Activated naive CD8-positive, alpha-beta T cell treated with anti-CD3 and anti-CD28 coated beads, Interleukin-2, amount 50 U/mL, for 24 hours (primary cell): ENCODE data around the gene CCNE1.
A peak's percentile ranks its signal among the peaks of the same experiment; 100 is the strongest.
"Not testable (repeated sequence)": the region's sequence is repeated elsewhere in the genome, so short reads cannot be mapped to it uniquely, and the experiment has no call there.

ENCODE experiments used
- ATAC-seq: fragments of 150-1000 bp; cut with Tn5 transposase; one replicate; pipeline ENCODE4 v1.10.0; 2021
- DNase-seq: peaks from one replicate; pipeline ENCODE4 v3.0.0; 2021
- H3K27ac Mint-ChIP-seq: one replicate; pipeline ENCODE4 v1.8.0; 2021; ENCODE audit warnings: mild to moderate bottlenecking, mixed read lengths
- H3K27me3 Mint-ChIP-seq: one replicate; pipeline ENCODE4 v1.8.0; 2021; ENCODE audit warnings: mixed read lengths
- H3K36me3 Mint-ChIP-seq: one replicate; pipeline ENCODE4 v1.8.0; 2021; ENCODE audit warnings: low read depth, mixed read lengths
- H3K4me1 Mint-ChIP-seq: one replicate; pipeline ENCODE4 v1.8.0; 2021; ENCODE audit warnings: mixed read lengths
- H3K4me3 Mint-ChIP-seq: one replicate; pipeline ENCODE4 v1.8.0; 2021; ENCODE audit warnings: mild to moderate bottlenecking, moderate library complexity, mixed read lengths
- H3K9me3 Mint-ChIP-seq: one replicate; pipeline ENCODE4 v1.8.0; 2021; ENCODE audit warnings: mixed read lengths

The CCNE1 gene

DNA sequence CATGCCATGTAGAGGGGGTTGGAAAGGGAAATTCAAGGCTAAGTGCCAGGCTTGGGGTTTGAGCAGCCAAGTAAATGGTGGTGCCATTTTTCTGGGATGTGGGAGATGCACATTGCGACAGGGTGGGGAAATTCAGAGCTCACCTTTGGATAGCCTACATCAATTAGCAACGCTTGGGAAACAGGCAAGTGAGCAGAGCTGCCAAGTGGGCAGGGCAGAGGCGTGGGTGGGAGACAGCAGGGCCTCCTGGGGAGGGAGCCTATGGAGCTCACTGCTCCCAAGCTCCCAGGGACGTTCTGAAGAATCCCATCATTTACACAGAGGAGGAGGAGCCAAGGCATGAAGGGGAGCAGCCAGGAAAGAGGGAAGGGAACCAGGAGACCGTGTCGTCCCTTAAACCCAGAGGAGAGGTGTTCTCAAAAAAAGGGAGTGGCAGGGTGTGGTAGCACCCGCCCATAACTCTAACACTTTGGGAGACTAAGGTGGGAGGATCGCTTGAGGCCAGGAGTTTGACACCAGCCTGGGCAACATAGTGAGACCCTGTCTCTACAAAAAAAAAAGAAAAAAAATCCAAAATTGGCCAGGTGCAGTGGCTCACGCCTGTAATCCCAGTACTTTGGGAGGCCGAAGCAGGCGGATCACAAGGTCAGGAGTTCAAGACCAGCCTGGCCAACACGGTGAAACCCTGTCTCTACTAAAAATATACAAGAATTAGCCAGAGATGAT, 11.5 kb upstream of the CCNE1 start:
- Mint-ChIP-seq H3K27me3 (no peaks in the 10 kb centered on the region), H3K27ac (no peak overlapping the region), H3K4me3 (no peak overlapping the region), H3K9me3 (no peaks in the 10 kb centered on the region), H3K36me3 (no peaks in the 10 kb centered on the region), H3K4me1 (peaks cover 5% of the 10 kb centered on the region)
- DNase-seq (no peak), ATAC-seq (no peak)

DNA sequence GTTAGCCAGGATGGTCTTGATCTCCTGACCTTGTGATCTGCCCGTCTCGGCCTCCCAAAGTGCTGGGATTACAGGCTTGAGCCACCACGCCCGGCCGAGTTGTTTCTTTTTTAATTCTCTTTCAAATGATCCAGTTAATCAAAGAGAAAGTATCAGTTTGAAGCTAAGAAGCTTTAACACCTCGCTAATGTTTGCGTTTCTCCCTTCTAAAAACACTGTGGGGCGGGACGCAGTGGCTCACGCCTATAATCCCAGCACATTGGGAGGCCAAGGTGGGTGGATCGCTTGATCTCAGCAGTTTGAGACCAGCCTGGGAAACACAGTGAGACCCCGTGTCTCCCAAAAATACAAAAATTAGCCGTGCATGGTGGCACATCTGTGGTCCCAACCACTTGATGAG, 7.8 kb upstream of the CCNE1 start:
- not testable (repeated sequence) for H3K27ac Mint-ChIP-seq, H3K9me3 Mint-ChIP-seq, H3K27me3 Mint-ChIP-seq, DNase-seq, ATAC-seq, H3K4me1 Mint-ChIP-seq, H3K4me3 Mint-ChIP-seq, H3K36me3 Mint-ChIP-seq

DNA sequence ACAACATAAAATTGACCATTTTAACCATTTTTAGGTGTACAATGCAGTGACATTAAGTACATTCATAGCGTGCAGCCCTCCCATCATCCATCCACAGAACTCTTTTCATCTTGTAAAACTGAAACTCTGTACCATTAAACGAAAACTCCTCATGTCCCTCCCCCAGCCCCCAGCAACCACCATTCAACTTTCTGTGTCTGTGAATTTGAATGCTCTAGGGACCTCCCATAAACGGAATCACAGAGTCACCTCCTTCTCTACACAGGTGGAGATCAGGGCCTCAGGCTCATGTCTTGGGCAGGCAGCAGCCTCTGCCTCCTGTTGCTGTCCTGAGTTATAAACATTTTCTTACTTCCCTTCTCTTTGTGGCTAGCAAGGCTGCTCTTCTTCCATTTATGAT, 7.3 kb upstream of the CCNE1 start:
- Mint-ChIP-seq H3K9me3 (no peaks in the 10 kb centered on the region), H3K27me3 (no peaks in the 10 kb centered on the region), H3K36me3 (no peaks in the 10 kb centered on the region), H3K4me3 (no peak overlapping the region), H3K27ac (no peak overlapping the region), H3K4me1 (peaks cover 5% of the 10 kb centered on the region)
- DNase-seq (no peak), ATAC-seq (peak; percentile 63)

DNA sequence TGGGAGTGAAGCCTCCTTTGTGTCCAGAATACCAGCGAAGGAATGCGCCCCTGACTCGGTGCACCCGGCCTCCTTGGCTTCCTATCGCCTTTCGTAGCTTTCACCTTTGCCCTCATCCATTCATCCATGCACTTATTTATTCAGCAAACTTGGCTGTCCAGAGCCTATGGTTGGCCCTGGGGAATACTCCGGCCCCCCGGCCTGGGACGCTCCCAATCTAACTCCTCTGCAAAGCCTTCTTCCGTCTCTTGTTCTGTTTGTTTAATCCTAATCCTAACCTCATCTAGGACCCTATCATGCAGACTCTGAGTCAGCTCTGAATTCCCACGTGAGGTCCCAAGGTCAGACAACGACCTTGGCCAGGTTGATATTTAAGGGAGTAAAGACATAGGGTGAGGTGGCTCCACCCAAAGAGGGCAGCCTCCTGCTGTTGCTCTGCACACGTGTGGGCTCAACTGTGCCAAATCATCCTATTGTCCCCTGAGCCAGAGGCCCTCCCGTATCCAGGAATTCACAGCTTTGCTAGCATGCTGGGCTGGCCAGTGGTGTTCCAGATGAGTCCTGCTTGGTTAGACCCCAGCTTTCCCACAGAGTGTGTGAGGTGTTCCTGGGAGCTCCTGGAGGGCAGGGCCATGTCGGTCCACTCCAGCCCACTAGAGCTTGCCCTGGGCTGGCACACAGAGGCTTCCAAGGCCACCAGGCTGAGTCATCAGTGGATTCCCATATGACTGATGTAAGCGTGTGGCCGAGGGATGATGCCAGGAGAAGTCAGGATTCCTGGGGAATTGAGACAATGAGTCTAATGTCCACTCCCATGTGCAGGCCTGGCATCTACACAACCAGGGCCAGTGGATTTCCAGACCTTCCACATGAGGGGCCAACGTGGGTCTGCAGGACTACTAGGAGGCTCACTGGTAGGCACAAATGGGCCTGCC, 6.5 kb upstream of the CCNE1 start:
- Mint-ChIP-seq H3K27ac (no peak overlapping the region), H3K36me3 (no peaks in the 10 kb centered on the region), H3K9me3 (no peaks in the 10 kb centered on the region), H3K27me3 (no peaks in the 10 kb centered on the region), H3K4me3 (no peak overlapping the region), H3K4me1 (peaks cover 5% of the 10 kb centered on the region)
- no peak for ATAC-seq
- no peak for DNase-seq

DNA sequence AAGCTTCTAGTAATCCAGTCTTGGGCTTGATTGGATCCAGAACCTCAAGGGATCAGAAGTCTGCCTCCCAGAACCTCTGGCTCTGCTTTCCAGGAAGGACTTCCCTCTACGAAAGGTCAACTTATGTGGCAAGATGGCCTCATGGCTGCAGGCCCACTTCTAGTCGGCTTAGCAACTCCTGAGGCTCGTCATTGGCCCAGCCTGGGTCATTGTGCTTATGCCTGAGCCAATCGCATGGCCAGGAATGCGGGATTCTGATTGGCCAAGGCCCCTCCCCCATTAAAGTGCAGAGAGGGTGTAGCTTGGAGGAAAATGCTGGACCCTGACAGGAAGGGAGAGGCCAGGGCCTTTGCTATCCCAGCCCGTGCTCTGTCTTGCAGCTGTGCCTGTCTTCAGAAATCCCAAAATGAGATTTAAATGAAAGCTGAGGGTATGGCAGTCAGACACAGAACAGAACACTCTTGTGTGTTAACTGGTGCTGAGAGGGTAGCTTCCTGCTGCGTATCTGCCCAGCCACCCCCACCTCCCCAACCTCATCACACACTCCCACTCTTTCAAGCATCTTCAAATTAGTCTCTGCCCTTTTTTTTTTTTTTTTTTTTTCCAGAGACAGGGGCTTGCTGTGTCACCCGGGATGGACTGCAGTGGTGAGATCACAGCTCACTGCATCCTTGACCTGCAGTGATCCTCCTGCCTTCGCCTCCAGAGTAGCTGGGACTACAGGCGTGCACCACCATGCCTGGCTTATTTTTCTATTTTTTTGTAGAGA, 5.5 kb upstream of the CCNE1 start:
- no peak overlapping the region for H3K4me3 Mint-ChIP-seq
- H3K27me3 Mint-ChIP-seq = no peaks in the 10 kb centered on the region
- no peak for ATAC-seq

DNA sequence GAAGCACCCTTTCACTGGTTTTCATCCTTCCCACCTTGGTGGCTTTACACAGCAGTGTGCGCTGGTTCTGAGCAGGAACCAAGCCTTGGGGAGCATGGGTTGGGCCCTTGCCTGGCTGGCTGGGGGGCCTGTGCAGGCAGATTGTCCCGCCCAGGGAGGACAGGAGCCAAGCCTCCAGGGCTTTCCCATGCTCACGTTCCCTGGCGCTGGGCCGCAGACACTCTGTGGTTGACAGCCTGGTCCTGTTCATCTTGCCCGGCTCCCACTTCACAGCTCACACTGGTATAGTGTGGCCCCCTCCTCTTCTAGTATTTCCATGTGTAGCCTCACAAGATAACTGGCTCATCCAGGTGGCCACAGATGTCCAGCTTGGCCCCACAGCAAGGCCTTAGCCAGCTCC, 4.6 kb upstream of the CCNE1 start:
- no peaks in the 10 kb centered on the region for H3K36me3 Mint-ChIP-seq

More for the DNA sequence above, 5.5 kb upstream of the CCNE1 start:
- H3K36me3 Mint-ChIP-seq = no peaks in the 10 kb centered on the region
- H3K9me3 Mint-ChIP-seq = no peaks in the 10 kb centered on the region
- H3K4me1 Mint-ChIP-seq = peaks cover 10% of the 10 kb centered on the region
- DNase-seq = no peak
- no peak overlapping the region for H3K27ac Mint-ChIP-seq

DNA sequence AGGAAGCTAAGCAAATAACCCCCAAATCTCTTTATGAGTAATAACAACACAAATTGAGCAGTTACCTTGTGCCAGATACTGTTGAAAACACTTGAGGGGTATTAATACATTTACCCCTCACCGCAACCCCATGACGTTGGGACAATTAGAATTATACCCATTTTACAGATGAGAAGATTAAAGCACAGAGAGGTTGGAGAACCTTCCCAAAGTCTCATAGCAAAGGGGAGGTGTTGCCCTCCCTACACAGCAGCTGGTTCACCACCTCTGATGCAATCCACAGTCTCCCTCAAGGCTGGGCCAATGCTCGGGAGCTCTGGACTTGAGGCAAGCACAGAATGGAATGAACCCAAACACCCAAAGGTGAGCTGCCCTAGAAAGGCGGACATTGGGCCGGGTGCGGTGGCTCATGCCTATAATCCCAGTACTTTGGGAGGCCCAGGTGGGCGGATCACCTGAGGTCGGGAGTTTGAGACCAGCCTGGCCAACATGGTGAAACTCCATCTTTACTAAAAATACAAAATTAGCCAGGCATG, 3.9 kb upstream of the CCNE1 start:
- DNase-seq = no peak
- ATAC-seq = no peak
- Mint-ChIP-seq H3K36me3 (no peaks in the 10 kb centered on the region), H3K4me1 (peaks cover 14% of the 10 kb centered on the region), H3K4me3 (no peak overlapping the region), H3K9me3 (no peaks in the 10 kb centered on the region), H3K27me3 (no peaks in the 10 kb centered on the region), H3K27ac (no peak overlapping the region)

More for the DNA sequence above, 4.6 kb upstream of the CCNE1 start:
- no peaks in the 10 kb centered on the region for H3K9me3 Mint-ChIP-seq
- H3K4me1 Mint-ChIP-seq = peaks cover 10% of the 10 kb centered on the region
- H3K27me3 Mint-ChIP-seq = no peaks in the 10 kb centered on the region
- no peak overlapping the region for H3K4me3 Mint-ChIP-seq
- no peak overlapping the region for H3K27ac Mint-ChIP-seq
- ATAC-seq (no peak), DNase-seq (no peak)

DNA sequence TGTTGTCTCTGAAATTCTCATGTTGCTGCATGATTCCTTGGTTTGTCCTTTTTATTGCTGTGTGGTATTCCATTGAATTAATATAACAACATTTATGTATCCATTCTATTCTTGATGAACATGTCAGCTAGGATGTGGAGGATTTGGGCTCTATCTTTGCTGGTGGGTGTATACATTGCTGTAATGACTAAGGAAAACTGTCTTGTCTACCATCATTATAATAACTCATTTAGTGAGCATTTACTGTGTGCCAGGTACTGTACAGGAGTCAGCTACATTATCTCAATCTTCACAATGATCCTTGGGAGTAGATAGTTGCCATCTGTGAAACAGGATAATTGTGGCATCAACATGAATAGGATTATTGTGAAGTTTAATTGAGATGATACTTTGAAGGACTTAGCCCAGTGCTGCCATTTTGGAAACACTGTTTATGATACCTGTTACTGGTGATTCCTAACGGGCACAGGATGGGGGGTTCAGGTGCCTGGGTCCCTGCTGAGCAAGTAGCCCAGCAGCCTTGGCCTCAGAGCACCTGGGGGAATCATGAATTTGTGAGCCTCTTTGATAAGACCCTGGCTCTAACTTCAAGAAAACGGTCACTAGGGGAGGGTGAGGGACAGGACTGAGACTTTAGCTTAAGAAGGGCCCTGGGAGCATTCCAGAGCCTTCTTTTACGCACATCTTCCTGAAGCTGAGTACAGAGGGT, 1.8 kb upstream of the CCNE1 start:
- no peaks in the 10 kb centered on the region for H3K27me3 Mint-ChIP-seq
- DNase-seq (no peak), ATAC-seq (no peak)
- peak overlapping the region; percentile 84 for H3K27ac Mint-ChIP-seq
- peaks cover 11% of the 10 kb centered on the region for H3K4me1 Mint-ChIP-seq
- H3K36me3 Mint-ChIP-seq = peaks cover 8% of the 10 kb centered on the region
- H3K4me3 Mint-ChIP-seq = peak overlapping the region; percentile 79
- H3K9me3 Mint-ChIP-seq = no peaks in the 10 kb centered on the region

DNA sequence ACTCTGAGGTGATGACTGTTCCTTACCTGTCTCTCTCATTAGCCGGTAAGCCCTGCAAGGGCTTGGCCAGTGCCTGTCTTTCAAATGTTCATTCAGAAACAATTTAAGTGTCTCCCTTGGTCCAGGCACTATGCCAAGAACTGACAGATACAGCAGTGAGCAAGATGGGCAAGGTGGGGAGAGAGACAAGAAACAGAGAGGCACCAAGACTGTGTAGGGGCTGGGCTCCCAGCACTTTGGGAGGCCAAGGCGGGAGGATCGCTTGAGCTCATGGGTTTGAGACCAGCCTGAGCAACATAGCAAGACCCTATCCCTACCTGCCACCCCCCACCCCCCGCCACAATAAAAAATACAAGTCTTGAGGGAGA, 1.3 kb upstream of the CCNE1 start:
- peaks cover 9% of the 10 kb centered on the region for H3K36me3 Mint-ChIP-seq
- peaks cover 15% of the 10 kb centered on the region for H3K4me1 Mint-ChIP-seq
- no peaks in the 10 kb centered on the region for H3K9me3 Mint-ChIP-seq
- peak overlapping the region; percentile 79 for H3K4me3 Mint-ChIP-seq
- H3K27me3 Mint-ChIP-seq = no peaks in the 10 kb centered on the region
- peak overlapping the region; percentile 84 for H3K27ac Mint-ChIP-seq
- DNase-seq (no peak), ATAC-seq (no peak)

DNA sequence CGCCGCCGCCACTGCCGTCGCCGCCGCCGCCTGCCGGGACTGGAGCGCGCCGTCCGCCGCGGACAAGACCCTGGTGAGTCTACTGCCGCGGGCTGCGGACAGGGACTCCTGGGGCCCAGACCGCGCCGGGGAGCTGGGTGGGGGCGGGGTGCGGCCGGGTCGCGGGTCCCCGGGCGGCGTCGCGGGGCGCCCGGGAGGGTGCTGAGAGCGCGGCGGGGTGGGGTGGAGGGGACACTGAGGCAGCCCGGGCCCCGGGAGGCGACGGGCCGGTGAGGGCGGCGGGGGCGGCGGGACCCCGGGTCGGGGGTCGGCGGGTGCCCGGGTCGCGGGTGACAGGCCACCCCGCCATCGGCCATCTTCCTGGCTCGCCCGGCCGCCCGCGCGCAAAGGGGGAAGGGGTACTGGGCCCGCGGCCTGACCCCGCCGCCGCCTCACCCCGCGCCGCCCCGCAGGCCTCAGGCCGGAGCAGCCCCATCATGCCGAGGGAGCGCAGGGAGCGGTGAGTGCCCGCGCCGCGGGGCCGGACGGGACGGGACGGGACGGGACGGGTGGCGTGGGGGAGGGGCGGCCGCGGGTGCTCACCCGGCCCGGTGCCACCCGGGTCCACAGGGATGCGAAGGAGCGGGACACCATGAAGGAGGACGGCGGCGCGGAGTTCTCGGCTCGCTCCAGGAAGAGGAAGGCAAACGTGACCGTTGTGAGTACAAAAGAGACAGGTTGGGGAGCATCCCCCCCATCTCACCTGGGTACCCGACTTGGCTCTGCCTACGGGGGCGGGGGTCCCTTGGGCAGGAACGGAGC, 489 bp downstream of the CCNE1 start:
- Mint-ChIP-seq H3K9me3 (no peaks in the 10 kb centered on the region), H3K4me1 (peaks cover 15% of the 10 kb centered on the region), H3K27ac (no peak overlapping the region), H3K27me3 (no peaks in the 10 kb centered on the region), H3K36me3 (peaks cover 13% of the 10 kb centered on the region), H3K4me3 (peak overlapping the region; percentile 81)
- ATAC-seq = peak; percentile 4
- peak; percentile 25 for DNase-seq

DNA sequence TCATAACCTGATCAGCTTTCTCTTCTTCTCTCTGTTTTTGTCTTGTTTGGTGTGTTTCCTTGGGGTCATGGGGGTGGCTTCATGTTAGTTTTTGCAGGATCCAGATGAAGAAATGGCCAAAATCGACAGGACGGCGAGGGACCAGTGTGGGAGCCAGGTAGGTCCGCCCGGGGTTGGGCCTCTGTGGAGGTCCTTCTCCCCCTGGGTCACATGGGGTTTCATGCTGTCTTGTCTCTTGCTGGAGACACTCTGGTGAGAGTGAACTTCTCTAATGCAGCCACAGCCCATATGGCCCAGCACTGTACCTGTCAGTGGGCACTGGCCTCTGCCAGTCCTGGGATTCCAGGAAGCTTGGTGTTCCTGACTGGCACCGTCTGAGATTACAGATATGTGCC, 1.1 kb downstream of the CCNE1 start:
- H3K9me3 Mint-ChIP-seq = no peaks in the 10 kb centered on the region
- peak overlapping the region; percentile 53 for H3K27ac Mint-ChIP-seq
- H3K4me1 Mint-ChIP-seq = peaks cover 15% of the 10 kb centered on the region
- H3K36me3 Mint-ChIP-seq = peaks cover 13% of the 10 kb centered on the region
- DNase-seq (no peak), ATAC-seq (no peak)
- H3K27me3 Mint-ChIP-seq = no peaks in the 10 kb centered on the region
- H3K4me3 Mint-ChIP-seq = peak overlapping the region; percentile 81

DNA sequence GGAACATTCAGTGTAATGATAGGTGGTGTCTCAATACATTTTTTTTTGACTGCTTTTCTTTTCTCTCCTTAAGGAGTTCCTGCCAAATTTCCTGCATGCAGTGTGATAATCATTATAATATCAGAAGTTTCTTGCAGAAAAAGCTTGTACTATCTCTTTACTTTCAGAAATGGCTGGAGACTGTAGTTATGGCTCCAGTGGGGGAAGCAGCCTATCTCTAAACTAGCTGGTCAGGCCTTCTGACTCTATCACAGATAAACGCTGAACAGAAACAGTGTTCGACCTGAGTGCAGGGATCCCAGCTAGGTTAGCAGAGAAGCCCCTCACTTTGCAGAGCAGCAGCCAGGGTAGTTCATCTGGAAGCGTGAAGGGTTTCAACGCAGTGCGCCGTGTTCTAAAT, 1.9 kb downstream of the CCNE1 start:
- H3K4me1 Mint-ChIP-seq = peaks cover 15% of the 10 kb centered on the region
- ATAC-seq = no peak

DNA sequence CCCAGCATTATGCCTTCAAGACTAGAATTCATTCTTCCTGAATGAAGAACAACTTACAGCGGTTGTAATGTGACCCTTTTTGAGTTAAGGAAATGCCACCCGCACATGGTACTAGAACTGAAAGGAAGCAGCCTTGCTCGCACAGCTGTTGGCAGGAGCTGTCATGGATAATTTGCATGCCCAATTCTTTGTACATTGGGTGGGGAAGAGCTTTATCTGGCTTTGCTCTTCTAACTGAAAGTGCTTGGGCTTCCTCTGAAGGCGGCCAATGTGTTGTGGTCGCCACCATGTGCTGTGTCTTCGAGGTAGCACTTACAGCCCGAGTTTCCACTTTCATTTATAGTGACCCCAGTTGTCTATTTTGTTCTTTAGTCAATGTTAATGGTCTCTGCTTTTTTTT, 3.4 kb downstream of the CCNE1 start:
- DNase-seq (no peak), ATAC-seq (no peak)
- H3K27ac Mint-ChIP-seq = no peak overlapping the region
- peaks cover 15% of the 10 kb centered on the region for H3K4me1 Mint-ChIP-seq
- no peaks in the 10 kb centered on the region for H3K9me3 Mint-ChIP-seq
- no peak overlapping the region for H3K4me3 Mint-ChIP-seq
- H3K27me3 Mint-ChIP-seq = no peaks in the 10 kb centered on the region
- peaks cover 19% of the 10 kb centered on the region for H3K36me3 Mint-ChIP-seq

More for the DNA sequence above, 1.9 kb downstream of the CCNE1 start:
- H3K36me3 Mint-ChIP-seq = peaks cover 13% of the 10 kb centered on the region
- H3K4me3 Mint-ChIP-seq = peak overlapping the region; percentile 62
- no peaks in the 10 kb centered on the region for H3K27me3 Mint-ChIP-seq
- no peak overlapping the region for H3K27ac Mint-ChIP-seq
- H3K9me3 Mint-ChIP-seq = no peaks in the 10 kb centered on the region
- DNase-seq = no peak
